Activated T-cell treated with anti-CD3 and anti-CD28 coated beads, Interleukin-2, amount 50 U/mL, for 72 hours (primary cell): ENCODE results near the gene SPNS3. TPM values are rescaled to one million over a fixed set of nuclear protein-coding genes. Genes with fewer than 3 reads are reported as not detected.

ENCODE experiments used
- ATAC-seq, 2 donors: fragments of 150-1000 bp; cut with Tn5 transposase; replicated peaks in 1 of 2; 2 replicates each; pipeline ENCODE4 v1.10.0; 2021; ENCODE audit warnings: moderate library complexity in 2 of 2, mild to moderate bottlenecking in 1 of 2
- DNase-seq, 2 donors: peaks; one replicate each; pipeline ENCODE4 v3.0.0; 2021 to 2022; ENCODE audit warnings: mixed read lengths in 1 of 2
- H3K27ac Mint-ChIP-seq: one replicate; pipeline ENCODE4 v1.8.0; 2022; ENCODE audit warnings: mild to moderate bottlenecking, moderate library complexity, mixed read lengths
- H3K27me3 Mint-ChIP-seq: one replicate; pipeline ENCODE4 v1.8.0; 2022; ENCODE audit warnings: low read depth, mixed read lengths
- H3K36me3 Mint-ChIP-seq, 2 donors: one replicate each; pipeline ENCODE4 v1.8.0; 2022; ENCODE audit warnings: mixed read lengths in 2 of 2, mild to moderate bottlenecking in 1 of 2; ENCODE audit not compliant: insufficient read depth in 2 of 2
- H3K4me1 Mint-ChIP-seq: one replicate; pipeline ENCODE4 v1.8.0; 2022; ENCODE audit warnings: low read depth, mixed read lengths
- H3K4me3 Mint-ChIP-seq, 2 donors: one replicate each; pipeline ENCODE4 v1.8.0; 2022; ENCODE audit warnings: mild to moderate bottlenecking in 2 of 2, mixed read lengths in 2 of 2, moderate library complexity in 2 of 2
- H3K9me3 Mint-ChIP-seq, 2 donors: one replicate each; pipeline ENCODE4 v1.8.0; 2022; ENCODE audit warnings: mixed read lengths in 2 of 2
- total RNA-seq, 2 donors: library from RNA; stranded (reverse); gene quantifications; one replicate each; pipeline ENCODE4 v1.2.3, GENCODE V29; 2022

SPNS3 gene
- total RNA-seq, 2 donors from 2014 or later, result 42.1 to 44.9 TPM

DNA sequence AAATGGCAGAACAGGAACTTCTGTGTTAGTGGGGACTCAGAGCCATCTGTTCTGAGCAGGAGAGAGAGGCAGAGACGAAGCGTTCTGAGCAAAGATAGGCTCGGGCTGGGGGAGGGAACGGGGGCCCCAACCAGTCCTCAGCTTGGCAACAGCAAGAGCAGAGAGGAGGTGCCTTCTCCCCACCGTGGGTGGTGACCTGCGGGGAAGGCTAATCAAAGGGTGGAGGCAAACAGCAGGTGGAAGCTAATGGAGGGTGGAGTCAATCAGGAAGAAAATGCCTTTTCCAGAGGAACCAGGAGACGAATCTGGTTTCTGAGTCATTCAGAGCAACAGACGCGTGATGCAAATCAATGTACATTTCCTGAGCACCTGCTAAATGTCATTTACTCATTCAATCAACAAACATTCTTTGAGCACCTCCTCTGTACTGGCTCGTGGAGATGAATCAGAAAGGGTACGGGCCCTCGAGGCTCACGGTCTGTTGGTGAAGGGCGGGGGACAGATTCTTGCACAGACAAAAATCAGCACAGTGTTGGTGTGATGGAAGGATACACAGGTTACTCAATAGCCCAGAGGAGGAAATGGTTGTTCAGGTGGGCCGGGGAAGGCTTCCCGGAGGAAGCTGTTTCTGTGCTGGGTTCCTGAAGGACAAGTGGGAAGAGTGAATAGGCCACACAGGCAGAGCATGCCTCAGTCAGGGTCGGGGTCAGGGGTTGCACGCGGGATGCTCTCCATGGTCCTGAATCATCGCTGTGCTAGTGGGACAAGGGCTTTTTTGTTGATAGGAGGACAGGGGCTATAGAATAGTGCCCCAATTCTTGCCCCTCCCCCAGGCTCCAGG is 59.2 kb downstream of the SPNS3 start:
- H3K36me3 Mint-ChIP-seq, result no peaks in the 10 kb centered on the region
- DNase-seq, result peak; percentile 27 to 31
- peak overlapping the region; percentile 2 for H3K27ac Mint-ChIP-seq
- peak in 1 of 2 donors; percentile 58 for ATAC-seq
- H3K4me1 Mint-ChIP-seq, result peaks cover 11% of the 10 kb centered on the region
- no peak overlapping the region for H3K4me3 Mint-ChIP-seq
- peaks cover 8% of the 10 kb centered on the region for H3K27me3 Mint-ChIP-seq
- H3K9me3 Mint-ChIP-seq, result no peaks in the 10 kb centered on the region

DNA sequence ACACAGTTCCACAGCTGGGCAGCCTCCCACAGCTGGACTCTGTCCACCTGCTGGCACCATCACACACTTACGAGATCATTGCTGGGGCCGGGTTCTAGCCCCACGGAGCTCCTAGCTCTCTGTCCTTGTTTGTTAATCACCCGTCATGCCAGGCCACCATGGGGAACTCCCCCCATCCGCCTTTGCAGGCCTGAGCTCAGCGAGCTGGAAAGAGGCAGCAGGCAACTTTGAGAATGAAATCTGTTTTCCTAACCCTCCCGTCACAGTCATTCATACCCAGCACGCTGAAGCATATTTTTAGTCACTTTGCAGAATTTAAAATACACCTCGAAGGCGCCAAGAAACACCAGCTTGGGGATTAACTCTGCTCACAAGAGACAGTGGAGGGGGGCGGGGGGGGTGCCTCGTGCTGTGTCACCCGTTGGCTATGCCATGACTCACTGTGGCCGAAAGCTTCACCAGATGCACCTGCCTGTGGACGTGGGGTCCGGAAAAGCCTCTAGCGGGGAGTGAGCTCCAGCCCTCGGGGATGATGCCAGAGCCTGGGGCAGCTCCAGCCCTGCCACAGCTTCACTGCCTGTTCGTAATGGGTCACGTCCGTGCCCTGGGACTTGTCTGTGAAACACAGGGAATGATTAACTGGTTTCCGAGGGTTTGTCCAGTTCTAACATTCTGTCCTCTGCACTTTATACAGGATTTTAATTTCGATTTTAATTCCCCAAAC is 63.5 kb downstream of the SPNS3 start:
- Mint-ChIP-seq H3K27ac (no peak overlapping the region), H3K36me3 (no peaks in the 10 kb centered on the region), H3K4me3 (no peak overlapping the region)

GRCh38 chr17:4498461-4499397 is 65.0 kb downstream of the SPNS3 start, which contains the start of gene SPNS2:
TSS of gene SPNS2 (plus strand) at chr17:4498881. CDS start at chr17:4499048, 167 bp downstream.
- H3K27me3 Mint-ChIP-seq, result peaks cover 41% of the 10 kb centered on the region
- H3K36me3 Mint-ChIP-seq, result no peaks in the 10 kb centered on the region
- no peaks in the 10 kb centered on the region for H3K9me3 Mint-ChIP-seq
- H3K4me1 Mint-ChIP-seq, result peaks cover 15% of the 10 kb centered on the region
- peak; percentile 72 for DNase-seq
- H3K4me3 Mint-ChIP-seq, result peak within 1 kb of the TSS; percentile 73 to 74
- ATAC-seq, result peak; percentile 86 to 88
- H3K27ac Mint-ChIP-seq, result no peak within 1 kb of the TSS

More for the DNA sequence above, 63.5 kb downstream of the SPNS3 start:
- Mint-ChIP-seq H3K9me3 (no peaks in the 10 kb centered on the region), H3K27me3 (peaks cover 34% of the 10 kb centered on the region), H3K4me1 (peaks cover 22% of the 10 kb centered on the region)
- ATAC-seq (no peak), DNase-seq (no peak)

- DNase-seq, result peak; percentile 22 to 23
- peak; percentile 14 to 17 for ATAC-seq
- Mint-ChIP-seq H3K4me3 (peak overlapping the region; percentile 73 to 74), H3K4me1 (peaks cover 24% of the 10 kb centered on the region), H3K27ac (no peak overlapping the region), H3K9me3 (no peaks in the 10 kb centered on the region), H3K36me3 (no peaks in the 10 kb centered on the region), H3K27me3 (peaks cover 41% of the 10 kb centered on the region)
These were observed 65.9 kb downstream of the SPNS3 start for GRCh38 chr17:4499431-4500190.

DNA sequence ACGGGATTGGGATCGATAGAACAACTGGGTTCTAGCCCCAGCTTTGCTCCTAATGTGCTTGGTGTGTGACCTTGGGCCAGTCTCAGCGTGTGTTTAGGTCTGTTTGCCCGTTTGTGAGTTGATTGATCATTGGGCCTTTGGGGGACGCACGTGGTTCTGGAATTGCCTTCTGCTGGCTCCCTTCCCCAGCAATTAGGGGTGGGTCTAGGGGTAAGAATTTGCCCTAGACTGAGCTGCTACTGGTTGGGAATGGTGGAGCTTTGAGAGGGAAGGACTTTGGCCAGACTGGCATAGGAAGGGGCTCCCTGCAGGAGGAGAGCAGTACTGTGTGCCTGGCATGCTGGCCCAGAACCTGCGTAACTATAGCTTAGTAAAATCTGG is 66.4 kb downstream of the SPNS3 start:
- H3K36me3 Mint-ChIP-seq, result no peaks in the 10 kb centered on the region

DNA sequence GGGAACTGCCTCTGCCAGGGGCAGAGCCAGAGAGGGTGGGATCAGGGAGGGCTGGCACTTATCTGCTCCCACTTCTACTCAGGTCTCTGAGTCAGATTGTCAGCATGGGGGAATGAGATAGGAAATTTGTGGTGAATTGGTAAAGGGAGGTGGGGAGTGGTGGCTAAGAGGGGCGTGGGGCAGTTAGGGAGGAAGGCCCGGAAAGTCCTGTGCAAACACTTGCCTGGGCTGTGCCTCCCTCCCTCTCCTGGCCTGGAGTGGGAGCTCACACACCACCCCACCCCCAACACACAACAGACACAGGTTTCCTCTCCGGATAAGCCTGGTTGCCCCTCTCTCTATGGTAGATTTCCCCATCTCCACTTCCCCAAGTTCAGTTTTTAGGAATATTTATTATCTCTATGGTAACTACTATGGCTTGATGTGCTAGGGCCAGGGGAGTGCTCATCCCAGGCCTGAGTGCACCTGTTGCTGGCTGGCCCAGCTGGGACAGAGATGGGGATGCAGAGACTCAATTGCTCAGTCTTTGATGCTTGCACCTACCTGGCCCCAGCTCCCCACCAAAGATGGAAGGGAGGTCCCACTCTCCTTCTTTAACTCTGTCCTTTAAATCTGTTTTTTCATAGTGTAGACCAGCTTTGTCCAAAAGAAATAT is 67.7 kb downstream of the SPNS3 start:
- no peak overlapping the region for H3K27ac Mint-ChIP-seq
- no peaks in the 10 kb centered on the region for H3K9me3 Mint-ChIP-seq
- peaks cover 41% of the 10 kb centered on the region for H3K27me3 Mint-ChIP-seq
- no peaks in the 10 kb centered on the region for H3K36me3 Mint-ChIP-seq
- H3K4me3 Mint-ChIP-seq, result no peak overlapping the region
- peaks cover 31% of the 10 kb centered on the region for H3K4me1 Mint-ChIP-seq
- DNase-seq (no peak), ATAC-seq (no peak)

More for the DNA sequence above, 66.4 kb downstream of the SPNS3 start:
- no peaks in the 10 kb centered on the region for H3K9me3 Mint-ChIP-seq
- DNase-seq (no peak), ATAC-seq (no peak)
- peak overlapping the region; percentile 47 to 74 for H3K4me3 Mint-ChIP-seq
- H3K27me3 Mint-ChIP-seq, result peaks cover 41% of the 10 kb centered on the region
- peaks cover 30% of the 10 kb centered on the region for H3K4me1 Mint-ChIP-seq
- no peak overlapping the region for H3K27ac Mint-ChIP-seq

DNA sequence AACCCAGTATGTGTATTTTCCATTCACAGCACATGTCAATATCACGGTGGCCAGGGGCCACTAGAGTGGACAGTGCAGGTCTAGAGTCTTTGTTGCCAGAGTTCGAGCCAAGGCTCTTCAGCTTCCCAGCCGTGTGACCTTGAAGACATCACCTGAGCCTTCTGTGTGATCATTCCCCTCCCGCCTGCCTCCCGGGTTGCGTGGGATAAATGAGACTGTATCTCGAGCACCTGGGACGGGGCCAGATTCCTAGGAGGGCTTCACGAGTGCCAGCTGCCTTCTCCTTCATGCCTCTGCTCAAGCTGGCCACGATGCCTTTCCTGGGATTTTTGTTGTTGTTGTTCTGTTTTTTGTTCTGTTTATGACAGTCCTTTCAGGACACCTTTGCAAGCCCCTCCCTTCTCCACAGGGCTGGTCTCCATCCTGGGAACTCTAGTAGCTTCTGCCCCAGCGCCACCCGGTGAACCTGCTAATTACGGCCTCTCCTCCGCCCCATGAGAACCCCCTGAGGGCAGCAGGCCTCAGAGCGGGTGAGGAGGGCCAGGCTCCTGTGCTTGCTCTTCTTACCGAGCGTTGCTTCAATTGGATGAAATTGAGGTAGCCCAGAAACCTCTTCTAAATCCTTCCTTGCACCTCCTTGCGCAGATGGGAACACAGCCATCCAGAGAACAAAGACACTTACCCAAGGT is 68.9 kb downstream of the SPNS3 start:
- no peak for ATAC-seq
- peaks cover 33% of the 10 kb centered on the region for H3K27me3 Mint-ChIP-seq
- no peak overlapping the region for H3K4me3 Mint-ChIP-seq
- H3K27ac Mint-ChIP-seq, result no peak overlapping the region
- H3K36me3 Mint-ChIP-seq, result no peaks in the 10 kb centered on the region
- no peak for DNase-seq
- no peaks in the 10 kb centered on the region for H3K9me3 Mint-ChIP-seq
- peaks cover 31% of the 10 kb centered on the region for H3K4me1 Mint-ChIP-seq

- no peaks in the 10 kb centered on the region for H3K9me3 Mint-ChIP-seq
- H3K27me3 Mint-ChIP-seq, result peaks cover 33% of the 10 kb centered on the region
- H3K4me3 Mint-ChIP-seq, result no peak overlapping the region
- H3K27ac Mint-ChIP-seq, result no peak overlapping the region
- DNase-seq, result no peak
- no peak for ATAC-seq
- H3K36me3 Mint-ChIP-seq, result no peaks in the 10 kb centered on the region
- H3K4me1 Mint-ChIP-seq, result peaks cover 31% of the 10 kb centered on the region
These were observed 69.7 kb downstream of the SPNS3 start for GRCh38 chr17:4503283-4504025.

GRCh38 chr17:4504188-4504587 is 70.4 kb downstream of the SPNS3 start:
- Mint-ChIP-seq H3K36me3 (no peaks in the 10 kb centered on the region), H3K27me3 (peaks cover 33% of the 10 kb centered on the region), H3K4me3 (no peak overlapping the region), H3K9me3 (no peaks in the 10 kb centered on the region), H3K27ac (no peak overlapping the region), H3K4me1 (peaks cover 38% of the 10 kb centered on the region)
- DNase-seq (no peak), ATAC-seq (peak in 1 of 2 donors; percentile 14)

- Mint-ChIP-seq H3K9me3 (no peaks in the 10 kb centered on the region), H3K36me3 (no peaks in the 10 kb centered on the region), H3K27ac (no peak overlapping the region), H3K4me3 (no peak overlapping the region), H3K27me3 (peaks cover 24% of the 10 kb centered on the region), H3K4me1 (peaks cover 36% of the 10 kb centered on the region)
- ATAC-seq, result peak; percentile 28 to 48
- DNase-seq, result no peak
These were observed 71.4 kb downstream of the SPNS3 start for GRCh38 chr17:4505187-4505586.
